Stimulated activated CD4-positive, alpha-beta T cell treated with anti-CD3 and anti-CD28 coated beads, Interleukin-12 subunit alpha, Interleukin-12 subunit beta, amount 100 ng/mL, for 4 hours (primary cell): ENCODE results near the gene CLMN.

Experiments used
- DNase-seq: peaks from one replicate; pipeline ENCODE4 v3.0.0-alpha.2; 2020

The CLMN gene

DNA sequence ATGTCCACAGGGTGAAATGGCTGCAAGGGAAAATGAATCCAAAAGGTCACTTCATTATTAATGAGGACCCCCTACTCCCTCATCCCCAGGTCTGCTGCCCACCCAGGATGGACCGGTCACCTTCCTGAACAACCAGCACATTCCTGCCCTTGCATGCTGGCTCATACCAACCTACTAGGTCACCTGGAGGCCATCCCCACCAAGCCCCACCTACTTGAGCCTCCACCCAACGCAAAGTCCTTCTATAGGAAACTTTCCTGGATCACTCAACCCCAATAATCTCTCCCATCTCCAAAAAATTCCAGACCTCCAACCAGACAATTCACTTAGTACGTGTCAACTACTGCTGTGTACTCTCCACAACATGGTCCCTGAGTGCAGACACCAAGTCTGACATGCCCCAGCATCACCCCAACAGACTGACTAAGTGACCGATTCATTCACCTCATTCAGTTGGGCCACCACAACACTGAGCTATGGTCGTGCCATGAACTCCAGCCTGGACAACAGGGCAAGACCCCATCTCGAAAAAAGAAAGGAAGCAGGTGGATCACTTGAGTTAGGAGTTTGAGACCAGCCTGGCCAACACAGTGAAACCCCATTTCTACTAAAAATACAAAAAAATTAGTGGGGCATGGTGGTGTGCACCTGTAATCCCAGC, 18.1 kb downstream of the CLMN start:
- no peak for DNase-seq

DNA sequence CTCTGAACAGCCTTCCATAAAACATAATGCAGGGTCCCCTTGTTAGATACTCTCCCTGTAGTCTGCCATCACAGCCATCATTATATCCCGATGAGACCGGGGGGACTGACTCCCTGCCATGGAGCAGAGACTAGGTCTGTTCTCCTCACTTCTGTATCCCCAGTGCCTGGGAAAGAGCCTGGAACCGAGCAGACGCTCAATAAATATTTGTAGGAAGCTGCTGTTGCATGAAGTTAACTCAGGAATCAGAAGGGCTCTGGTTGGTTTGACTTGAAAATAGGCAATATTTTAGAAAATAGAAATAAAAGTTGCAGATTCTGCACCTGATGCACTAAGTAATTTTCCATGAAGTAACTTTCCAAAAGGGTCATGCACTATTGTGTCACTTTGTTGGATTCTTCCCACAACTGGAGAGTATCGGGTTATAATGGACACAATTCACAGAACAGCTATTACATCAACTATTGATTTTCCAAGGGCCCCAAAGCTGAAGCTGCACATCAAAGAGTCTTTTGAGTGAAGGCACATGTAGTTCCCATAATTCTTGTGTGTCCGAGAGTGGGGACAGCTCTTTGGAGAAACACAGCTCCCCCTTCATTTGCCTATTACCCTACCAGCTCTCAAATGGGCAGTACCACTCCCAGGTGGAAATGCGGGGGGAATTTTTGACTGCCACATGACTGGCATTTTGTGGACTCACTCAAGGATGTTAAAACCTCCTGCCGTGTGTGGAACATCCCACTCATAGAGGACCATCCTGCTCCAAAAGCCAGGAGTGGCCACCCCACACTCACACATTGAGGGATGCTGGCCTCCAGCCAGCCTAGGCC, 18.8 kb downstream of the CLMN start:
- no peak for DNase-seq

DNA sequence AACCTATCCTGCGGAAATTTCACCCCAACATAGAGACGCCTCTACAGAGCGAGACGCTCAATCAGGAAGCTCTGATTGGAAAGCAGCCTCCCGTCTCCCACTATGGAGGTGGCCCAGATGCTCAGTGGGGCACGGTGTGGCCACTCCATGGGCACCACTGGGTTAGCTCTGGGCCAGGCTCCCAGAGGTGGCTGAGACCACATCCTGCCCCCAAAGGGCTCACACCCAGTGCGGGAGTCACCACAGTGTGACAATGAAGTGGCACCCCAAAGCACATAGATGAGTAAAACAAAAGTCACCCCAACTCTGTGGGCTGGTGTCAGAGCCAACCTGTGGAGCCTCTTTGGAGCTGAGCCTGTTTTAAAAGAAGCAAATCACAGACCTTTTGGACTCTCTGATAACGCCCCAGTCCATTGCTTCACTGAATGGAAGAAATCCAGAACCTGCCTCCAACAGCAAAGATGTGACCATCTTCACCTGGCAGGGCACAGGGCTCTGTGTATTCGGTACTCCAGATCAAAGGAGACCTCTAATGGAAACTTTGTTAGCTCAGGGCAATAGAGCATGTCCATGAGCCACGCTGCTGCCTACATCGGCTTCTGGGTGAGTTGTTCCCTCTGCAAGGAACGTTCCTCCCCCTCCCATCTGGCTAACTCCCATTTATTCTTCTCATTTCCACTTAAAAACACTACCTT, 19.6 kb downstream of the CLMN start:
- DNase-seq = no peak

DNA sequence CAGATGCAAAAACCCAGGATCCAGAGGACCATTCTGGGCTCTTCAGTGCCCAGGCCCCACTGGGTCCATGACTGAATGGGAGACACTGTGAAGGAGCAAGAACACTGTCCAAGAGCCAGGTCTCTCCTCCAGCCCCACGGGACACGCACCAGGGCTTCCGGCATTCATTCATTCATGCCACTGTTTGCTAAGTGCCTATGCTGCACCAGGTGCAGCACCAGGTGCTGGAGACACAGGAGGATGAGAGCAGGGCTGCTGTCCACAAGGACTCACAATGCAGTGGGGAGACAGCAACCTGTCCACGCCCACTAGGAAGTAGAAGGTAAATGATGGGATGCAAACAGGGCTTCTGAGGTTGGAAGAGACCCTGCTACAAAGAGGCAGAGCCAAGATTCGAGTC, 20.4 kb downstream of the CLMN start:
- no peak for DNase-seq

DNA sequence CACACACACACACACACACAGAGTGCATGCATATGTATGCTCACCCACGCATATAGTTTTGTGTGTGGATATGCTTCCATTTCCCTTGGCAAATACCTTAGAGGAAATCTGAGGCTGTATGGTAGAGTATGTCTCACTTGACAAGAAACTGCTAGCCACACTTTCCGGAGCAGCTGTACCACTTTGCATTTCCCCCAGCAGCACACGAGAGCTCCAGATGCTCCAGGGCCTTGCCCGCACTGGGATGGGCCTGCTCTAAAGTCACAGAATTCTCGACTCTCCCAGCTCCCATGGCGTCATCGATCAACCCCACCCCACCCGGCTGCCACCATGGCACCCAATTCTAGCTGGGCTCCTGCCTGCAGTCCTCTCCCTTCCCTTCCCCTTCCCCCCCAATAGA, 21.9 kb downstream of the CLMN start:
- no peak for DNase-seq

DNA sequence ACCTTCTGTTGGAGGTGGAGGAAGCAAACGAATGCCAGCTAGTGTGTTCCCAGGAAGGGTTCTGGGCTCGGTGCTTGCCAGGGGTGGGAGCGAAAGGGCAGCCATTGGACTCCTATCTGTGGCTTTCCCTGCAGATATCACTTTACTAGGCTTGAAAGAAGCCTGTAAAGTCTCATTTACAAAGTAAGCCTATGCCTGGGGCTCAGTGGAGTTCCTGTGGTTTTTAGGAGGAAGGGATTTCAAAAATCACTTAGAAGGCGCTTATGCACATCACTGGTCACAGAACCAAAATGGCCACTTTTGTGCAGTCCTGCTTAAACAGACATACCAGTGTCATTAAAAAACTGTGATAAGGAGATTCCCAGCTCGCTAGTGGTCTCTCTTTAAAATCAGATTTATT, 22.7 kb downstream of the CLMN start:
- DNase-seq = no peak

DNA sequence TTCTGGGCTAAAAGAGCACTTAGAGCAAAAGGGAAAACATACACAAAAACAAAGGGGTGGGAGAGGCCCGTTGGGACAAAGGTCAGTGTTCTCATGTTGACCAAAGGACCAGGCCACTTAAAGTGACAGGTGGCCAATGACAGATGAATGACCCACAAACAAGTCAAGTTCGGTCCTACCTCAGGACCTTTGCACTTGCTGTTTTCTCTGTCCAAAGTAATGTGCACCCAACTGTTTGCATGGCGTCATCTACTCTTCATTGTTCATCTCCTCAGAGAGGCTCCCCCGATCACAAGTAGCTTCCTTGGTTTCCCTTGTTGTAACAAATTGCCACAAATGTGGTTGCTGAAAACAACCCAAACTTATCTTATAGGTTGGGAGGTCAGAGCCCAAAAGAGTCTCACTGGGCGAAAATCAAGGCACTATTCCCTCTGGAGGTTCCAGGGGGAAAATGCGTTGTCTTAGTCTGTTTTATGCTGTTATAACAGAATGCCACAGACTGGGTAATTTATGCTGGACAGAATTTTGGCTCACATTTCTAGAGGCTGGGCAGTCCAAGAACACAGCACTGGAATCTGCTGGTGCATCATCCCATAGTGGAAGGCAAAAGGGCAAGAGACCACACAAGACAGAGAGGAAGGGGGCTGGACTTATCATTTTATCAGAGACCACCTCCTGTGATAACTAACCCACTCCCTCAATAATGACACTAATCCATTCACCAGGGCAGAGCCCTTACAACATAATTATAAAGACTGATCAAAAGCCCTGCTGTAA, 23.9 kb downstream of the CLMN start:
- DNase-seq = no peak

DNA sequence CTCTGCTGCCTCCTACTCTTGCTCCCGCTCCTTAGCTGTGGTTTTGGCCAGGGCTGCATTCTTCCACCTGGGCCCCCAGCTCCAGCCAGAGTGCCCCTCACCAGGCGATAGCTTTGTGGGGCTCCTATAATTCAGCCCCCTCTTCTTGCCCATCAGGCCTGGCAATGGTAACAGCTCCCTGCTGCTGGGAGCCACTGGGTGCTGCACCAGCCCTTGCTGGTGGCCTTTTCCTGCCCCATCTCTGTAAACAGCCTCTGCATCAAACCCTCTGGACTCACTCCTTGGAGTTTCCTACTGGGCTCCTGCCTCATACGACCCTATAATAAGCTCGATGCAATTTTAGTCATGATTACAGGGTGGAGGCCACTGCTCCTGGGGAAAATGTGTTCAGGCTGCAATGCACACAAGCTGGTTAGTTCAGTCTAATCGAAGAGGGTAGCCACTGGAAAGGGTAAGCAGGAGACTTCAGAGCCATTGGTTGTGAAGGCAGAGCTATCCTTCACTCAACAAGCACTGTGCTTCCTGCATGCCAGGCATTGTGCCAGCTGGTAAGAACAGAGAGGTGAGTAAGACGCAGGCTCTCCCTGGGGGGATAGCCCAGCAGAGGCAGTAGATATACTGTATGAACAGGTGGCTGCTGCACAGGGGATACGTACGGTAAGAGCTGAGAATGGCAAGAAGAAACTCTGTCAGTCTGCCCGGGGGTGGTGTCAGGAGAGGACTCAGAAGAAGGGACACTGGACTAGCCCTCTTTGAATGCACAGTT, 24.7 kb downstream of the CLMN start:
- DNase-seq = no peak

DNA sequence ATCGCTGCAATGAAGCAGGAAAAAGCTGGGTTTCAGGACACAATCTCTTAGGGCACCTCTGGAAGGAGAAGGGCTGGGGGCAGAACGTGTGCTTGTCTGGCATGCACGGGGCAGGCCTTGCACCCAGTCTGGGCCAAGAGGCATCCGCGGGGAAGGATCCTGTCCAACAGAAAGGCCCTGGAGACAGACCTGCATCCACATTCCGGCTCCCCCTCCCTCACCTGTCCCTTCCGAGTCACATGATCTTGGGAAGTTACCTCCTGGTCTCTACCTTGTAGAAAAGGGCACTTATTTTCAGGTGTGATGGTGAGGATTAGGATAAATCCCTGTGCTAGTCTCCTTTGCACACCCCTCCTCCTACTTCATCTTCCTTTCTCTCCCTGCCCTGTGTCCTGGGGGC, 25.4 kb downstream of the CLMN start:
- no peak for DNase-seq

DNA sequence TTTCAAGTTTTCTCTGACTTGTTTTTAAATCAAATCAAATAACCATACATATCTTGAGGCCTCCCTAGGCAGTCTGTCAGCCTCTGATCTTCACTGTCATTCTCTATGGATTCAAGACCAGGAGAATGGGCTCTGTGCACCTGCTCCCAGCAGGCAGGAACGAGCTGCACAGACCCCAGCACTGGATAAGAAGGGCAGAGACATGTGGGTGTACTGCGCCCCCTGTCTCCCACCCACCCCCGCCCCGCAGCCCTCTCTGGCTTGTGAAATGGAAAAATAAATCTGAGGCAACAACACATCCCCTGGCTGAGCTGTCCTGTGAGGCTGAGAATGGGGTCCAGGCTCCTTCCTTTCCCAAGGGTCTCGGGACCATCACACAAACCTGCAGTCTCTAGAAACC, 26.3 kb downstream of the CLMN start:
- DNase-seq = no peak

DNA sequence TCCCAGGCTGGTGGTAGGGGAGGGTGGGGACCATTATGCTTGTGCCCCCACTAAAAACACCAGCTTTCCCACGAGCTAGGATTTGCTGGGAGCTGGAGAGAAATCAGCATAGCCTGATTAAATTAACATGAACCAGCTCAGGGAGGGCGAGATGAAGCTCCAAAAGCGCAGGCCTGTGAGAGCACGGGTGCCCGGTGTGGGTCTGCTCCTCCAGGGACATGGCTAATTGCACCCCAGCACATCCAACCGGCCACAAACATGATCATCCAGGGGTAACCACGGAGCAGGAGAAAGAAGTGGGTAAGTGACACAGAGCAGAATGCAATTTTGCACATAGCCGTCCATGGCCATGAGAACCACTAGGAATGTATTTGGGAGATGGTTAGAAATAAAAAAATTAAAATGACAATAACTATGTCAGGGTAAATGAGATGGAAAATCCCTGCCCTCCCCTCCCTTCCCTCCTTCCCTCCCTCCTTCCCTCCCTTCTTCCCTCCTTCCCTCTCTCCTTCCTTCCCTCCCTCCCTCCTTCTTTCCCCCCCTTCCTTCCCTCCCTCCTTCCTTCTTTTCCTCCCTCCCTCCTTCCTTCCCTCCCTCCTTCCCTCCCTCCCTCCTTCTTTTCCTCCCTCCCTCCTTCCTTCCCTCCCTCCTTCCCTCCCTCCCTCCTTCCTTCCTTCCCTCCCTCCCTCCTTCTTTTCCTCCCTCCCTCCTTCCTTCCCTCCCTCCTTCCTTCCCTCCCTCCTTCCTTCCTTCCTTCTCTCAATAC, 26.9 kb downstream of the CLMN start:
- no peak for DNase-seq

DNA sequence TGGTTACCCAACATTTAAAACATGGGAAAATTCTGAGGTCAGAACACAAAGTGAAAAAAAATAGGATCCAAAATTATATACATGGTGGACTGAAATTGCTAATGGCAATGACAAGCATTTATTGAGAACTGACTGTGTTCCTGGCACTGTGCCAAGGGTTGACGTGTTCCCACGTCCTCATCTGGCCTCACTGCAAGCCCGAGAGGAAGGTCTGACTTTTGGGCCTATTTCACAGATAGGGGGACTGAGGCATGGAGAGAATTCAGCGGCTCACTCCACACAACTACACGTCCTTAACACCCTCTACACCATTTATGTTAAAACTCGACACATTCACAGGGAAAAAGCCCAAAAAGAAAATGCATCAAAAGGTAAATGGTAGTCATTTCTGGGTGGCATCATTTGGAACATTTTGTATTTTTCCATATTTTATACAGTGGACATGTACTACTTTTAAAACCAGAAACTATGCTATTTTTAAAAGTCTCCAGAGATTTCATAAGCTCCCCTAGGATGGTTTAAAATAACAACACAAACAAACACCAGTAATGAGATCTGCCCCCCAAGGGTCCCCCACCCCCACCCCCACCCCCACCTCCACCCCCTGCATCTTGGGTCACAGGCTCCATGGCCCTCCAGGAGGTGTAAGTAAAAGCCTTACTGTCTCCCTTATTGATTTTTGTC, 27.7 kb downstream of the CLMN start:
- no peak for DNase-seq

DNA sequence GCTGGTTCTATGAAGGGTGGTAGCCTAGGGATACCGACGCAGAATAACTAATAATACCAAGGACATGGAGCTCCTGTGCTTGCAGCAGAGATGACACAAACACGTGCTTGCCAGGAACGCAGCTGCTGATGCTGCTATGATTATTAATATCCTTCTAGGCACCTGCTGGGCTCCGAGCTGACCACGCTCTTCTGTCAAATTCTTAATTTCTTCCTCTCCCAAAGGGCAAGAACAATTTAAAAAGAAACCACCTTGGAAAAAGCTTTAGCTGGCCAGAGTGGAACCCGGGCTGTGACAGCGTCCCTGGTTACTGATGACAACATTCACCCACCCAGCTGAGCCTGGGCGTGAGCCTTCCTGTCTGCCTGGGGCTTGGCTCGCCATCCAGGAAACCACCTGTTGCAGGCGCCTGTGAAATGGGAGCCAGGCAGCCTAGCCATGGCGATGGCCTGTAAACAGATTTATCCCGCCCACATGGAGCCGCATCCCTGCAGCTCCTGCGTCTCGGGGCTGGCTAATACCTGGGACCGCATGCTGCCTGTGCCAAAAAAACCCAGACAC, 28.8 kb downstream of the CLMN start:
- DNase-seq = no peak

DNA sequence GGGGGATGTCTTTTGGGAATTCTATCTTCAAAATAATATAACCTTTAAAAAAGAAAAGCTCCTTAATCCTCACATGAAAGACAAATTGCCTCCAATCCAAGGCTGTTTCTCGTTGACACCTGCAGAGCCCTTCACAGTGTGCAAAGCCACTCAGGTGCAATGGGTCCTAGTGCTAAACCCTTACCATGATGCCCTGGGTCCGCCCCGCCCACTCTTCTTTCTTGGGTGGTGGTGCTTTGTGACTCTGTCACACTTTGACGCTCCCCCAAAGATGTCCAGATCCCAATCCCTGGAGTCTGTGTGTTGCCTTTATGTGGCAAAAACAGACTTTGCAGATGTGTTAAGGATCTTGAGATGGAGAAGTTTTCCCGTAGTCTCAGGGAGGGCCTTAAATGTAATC, 29.7 kb downstream of the CLMN start:
- no peak for DNase-seq

DNA sequence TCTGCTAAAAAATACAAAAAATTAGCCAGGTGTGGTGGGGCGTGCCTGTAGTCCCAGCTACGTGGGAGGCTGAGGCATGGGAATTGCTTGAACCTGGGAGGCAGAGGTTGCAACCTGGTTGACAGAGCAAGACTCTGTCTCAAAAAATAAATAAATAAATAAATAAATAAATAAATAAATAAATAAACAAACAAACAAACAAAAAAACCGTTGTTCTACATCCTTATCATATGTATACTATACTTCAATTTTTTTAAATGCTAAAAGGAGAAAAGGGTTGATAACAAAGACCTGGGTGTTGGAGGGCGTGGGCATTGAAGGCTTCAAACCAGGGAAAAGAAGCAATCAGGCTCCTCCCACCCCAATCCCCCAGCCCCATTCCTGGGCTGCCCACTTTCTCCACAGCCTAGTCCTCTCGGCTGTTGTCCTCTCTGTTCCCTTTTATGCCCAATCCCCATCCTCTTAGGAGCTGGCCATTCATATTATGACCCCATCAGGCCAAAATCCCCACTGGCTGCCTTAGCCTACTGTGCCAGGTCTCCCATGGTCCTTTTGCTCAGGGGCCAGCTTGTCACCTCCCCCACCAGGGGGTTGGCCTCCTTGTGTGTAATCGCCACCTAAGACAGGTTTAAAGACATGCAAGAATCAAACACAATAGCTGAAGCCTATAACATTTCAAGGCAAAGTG, 30.2 kb downstream of the CLMN start:
- DNase-seq = no peak

DNA sequence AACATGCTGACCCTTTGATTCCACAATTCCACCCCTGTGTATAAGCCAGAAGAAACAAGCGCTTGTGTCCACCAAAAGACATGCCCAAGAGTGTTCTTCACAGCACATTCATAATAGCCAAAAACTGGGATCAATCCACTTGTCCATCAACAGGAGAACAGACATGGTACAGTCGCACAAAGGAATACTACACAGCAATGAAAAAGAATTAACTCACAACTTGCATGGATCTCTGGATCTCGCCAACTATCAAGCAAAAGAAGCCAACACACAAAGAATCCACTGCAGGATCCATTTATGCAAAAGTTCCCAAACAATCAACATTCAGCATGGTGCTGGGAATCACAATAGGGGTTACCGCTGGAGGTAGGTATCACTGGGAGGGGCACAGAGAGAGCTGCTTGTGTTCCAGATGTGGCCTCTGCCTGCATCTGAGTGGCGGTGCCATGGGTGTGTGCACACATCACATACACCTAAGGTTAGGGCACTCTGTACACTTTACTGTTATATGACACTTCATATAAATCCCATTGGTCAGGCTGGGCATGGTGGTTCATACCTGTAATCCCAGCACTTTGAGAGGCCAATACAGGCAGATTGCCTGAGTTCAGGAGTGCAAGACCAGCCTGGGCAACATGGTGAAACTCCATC, 30.9 kb downstream of the CLMN start:
- DNase-seq = no peak

DNA sequence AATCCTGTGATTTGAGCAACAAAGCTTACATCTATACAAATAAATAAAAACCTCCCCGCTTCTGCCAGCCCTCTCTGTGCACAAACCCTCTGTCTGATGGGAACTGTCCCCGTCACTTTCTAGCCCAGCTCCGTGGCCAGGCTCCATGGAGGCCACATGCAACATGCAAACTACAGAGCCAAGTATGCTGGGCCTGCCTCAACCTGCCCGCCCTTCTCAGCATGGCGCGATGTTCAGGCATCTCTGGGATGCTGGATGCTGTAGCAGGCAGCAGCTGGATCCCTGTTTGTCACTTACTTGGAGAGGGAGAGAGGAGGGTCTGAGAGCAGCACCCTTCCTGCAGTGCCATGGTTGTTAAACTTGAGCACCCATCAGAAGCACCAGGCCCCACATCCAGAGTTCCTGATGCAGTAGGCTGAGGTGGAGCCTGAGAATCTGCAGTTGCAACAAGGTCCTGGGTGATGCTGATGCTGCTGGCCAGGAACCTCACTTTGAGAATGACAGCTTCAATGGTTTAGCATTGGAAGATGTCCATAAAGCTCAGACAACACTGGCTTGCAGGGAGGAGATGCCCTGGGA, 32.4 kb downstream of the CLMN start:
- no peak for DNase-seq

DNA sequence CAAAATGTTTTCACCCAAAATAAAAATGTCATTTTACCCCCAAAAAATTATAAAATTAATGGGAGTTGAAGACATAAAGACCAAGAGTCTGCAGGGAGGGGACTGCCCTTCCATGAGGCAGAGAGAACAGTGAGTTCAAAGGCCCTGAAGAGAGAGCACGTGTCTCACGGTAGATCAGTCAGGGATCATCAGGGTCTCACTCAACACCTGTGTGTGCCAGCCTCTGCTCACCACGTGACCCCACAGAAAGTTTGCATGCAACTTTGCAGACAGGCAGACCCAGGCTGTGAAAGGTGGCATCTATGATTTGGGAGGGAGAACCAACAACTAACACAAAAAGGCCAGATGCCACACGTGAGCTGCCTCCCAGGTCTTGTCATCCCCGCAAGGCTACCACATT, 33.1 kb downstream of the CLMN start:
- no peak for DNase-seq

DNA sequence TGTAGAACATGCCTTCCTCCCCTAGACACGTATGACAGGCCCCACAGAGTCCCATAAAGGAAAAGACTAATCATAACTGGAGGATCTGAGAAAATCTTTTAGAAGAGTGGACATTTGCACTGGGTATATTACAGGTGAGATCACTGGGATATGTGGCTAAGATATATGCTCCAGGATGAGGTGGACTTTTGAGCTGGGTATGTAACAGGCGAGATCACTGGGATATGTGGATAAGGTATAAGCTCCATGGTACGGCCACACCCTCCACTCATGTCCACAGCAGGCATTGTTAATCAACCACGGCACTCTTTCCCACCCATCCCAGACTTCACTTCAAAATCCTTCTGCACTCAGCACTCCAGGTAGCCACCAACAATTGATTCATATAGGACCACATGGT, 34.1 kb downstream of the CLMN start:
- no peak for DNase-seq
